Measurements from ENCODE around the gene PLCH1. TPM values are rescaled to one million over a fixed set of nuclear protein-coding genes. Genes with fewer than 3 reads are reported as not detected.

Gene PLCH1
- total and polyA plus RNA-seq, 2 of the 13 experiments (the other 11 are each of a cell fraction or from before 2014, with no cell fraction given), result 2.0 to 3.0 TPM

GRCh38 chr3:155391104-155391503 is 353.8 kb downstream of the PLCH1 start:
- Histone ChIP-seq H3K36me3 (replicated peaks in 1 of 2; ENCODE audit: control insufficient read depth in 1 of 2, insufficient read depth in 2 of 2, low read length in 2 of 2) (no peaks in the 10 kb centered on the region), H3K4me3 (replicated peaks in 1 of 3; ENCODE audit: insufficient read depth in 1 of 3, low read depth in 2 of 3, low read length in 3 of 3) (no peak overlapping the region), H3K27me3 (ENCODE audit: control insufficient read depth in 1 of 2, insufficient read depth in 2 of 2, low read length in 2 of 2) (peaks cover 0 to 5% of the 10 kb centered on the region in 2 experiments; a peak in 1 of 5 replicates), H3K4me1 (ENCODE audit: insufficient read depth, low read length) (no peaks in the 10 kb centered on the region), H3K27ac (ENCODE audit: extremely low read length, insufficient read depth, low read length) (no peak overlapping the region), H2AFZ (ENCODE audit: low read length) (no peak overlapping the region), H3K9me3 (ENCODE audit: low read length) (no peaks in the 10 kb centered on the region), H4K20me1 (ENCODE audit: insufficient read depth, low read length) (no peaks in the 10 kb centered on the region), H3K4me2 (ENCODE audit: low read depth, low read length) (no peak overlapping the region), H3K79me2 (ENCODE audit: insufficient read depth, low read length) (no peaks in the 10 kb centered on the region), H3K9ac (ENCODE audit: insufficient read depth, low read depth, low read length) (no peak overlapping the region)
- no peak for DNase-seq (ENCODE audit: low spot score)
- in situ Hi-C loops (cut with HindIII; ENCODE audit: extremely low pct_ligation_motif_present, low pct_unique_long_range_greater_than_20kb), result no loop called here
- ChIA-PET POLR2A (no interaction called here), CTCF (ENCODE audit: low intra/inter-chr PET ratio, low total read pairs) (no interaction called here)
- FAIRE-seq, result no peak
- no TSS peak for BruUV-seq (replicated peaks)
- ATAC-seq, result no peak
- intact Hi-C loops (cut with micrococcal nuclease; ENCODE audit: unreplicated experiment), result no loop called here
- 55% methylated on average over 2 of the region's 2 CpGs for WGBS (ENCODE audit: low lambda C conversion rate)
- TF ChIP-seq IKZF4 (CRISPR knock-in tag; IDR thresholded peaks at IDR 0.05; ENCODE audit: borderline replicate concordance, low read depth, not compliant biosample characterization) (no peak), SIN3A (IDR thresholded peaks at IDR 0.05; ENCODE audit: borderline replicate concordance, low read depth, low read length) (no peak), ZNF230 (CRISPR knock-in tag; IDR thresholded peaks at IDR 0.05) (no peak), ZNF570 (CRISPR knock-in tag; IDR thresholded peaks at IDR 0.05; ENCODE audit: borderline replicate concordance) (no peak), FOXO4 (CRISPR knock-in tag; conservative IDR thresholded peaks at IDR 0.05) (no peak), BHLHE40 (IDR thresholded peaks at IDR 0.05; ENCODE audit: low read length) (no peak), THAP9 (CRISPR knock-in tag; IDR thresholded peaks at IDR 0.05; ENCODE audit: borderline replicate concordance) (no peak), ZNF891 (CRISPR knock-in tag; IDR thresholded peaks at IDR 0.05) (no peak), ISX (CRISPR knock-in tag; conservative IDR thresholded peaks at IDR 0.05) (no peak), YY1 (IDR thresholded peaks at IDR 0.05; ENCODE audit: insufficient read depth, insufficient replicate concordance, low read depth, low read length) (no peak), ATF4 (CRISPR knock-in tag; IDR thresholded peaks at IDR 0.05) (no peak), ZNF567 (CRISPR knock-in tag; IDR thresholded peaks at IDR 0.05; ENCODE audit: borderline replicate concordance) (no peak), ZFP41 (CRISPR knock-in tag; IDR thresholded peaks at IDR 0.05; ENCODE audit: borderline replicate concordance) (no peak), TBX2 (CRISPR knock-in tag; IDR thresholded peaks at IDR 0.05; ENCODE audit: borderline replicate concordance) (no peak), TBL1XR1 (IDR thresholded peaks at IDR 0.05; ENCODE audit: borderline replicate concordance, low read length, partially characterized antibody) (no peak), KAT2B (IDR thresholded peaks at IDR 0.05; ENCODE audit: borderline replicate concordance, low read depth, low read length) (no peak)

Data from HepG2 (cell line).